ENCODE results near the gene PVALEF. TPM values are rescaled to one million over a fixed set of nuclear protein-coding genes. Genes with fewer than 3 reads are reported as not detected.

Gene PVALEF
- total and polyA plus RNA-seq, 2 of the 13 experiments (the other 11 are each of a cell fraction or from before 2014, with no cell fraction given): 0.18 TPM

DNA sequence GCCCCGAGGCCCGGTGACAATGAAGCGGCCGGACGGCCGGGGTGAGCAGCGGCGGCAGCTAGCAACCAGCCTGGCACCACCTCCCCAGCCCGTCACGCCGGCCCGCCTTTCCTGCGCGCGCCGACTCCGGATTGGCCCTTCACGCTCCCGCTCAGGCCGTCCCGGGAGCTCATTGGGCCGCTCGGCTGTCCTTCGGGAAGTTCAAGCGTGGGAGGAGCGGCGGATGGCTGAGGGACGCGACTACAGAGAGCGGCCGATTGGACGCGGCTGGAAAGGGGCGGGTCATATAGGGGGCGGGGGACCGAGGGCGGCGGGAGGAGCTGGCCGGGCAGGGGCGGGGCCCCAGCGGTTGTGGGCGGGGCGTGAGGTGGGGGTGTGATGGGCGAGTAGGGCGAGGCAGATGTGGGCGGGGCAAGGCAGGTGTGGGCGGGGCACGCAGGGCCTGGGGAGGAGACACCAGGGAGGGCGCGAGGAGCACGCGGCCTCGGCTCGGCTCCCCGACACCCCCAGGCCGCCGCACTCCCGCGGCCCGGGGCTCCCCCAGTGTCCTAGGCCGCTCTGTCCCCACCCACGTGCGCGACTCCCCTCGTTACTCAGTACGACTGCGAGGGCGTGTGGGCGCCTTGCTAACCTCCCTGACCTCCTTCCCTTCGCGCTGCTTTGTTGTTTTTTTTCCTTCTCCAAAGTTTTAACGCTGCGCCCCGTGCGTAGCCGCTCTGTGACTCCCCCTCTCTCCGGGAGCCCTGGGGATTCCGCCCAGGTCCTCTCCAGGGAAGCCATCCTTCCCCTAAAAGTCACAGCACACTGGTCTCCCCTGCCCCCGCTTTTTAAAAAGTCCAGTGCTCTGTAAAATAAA lies 57.8 kb downstream of the PVALEF start, which contains the start of gene CEP131 (continued):
- TF ChIP-seq, protein P1, sequence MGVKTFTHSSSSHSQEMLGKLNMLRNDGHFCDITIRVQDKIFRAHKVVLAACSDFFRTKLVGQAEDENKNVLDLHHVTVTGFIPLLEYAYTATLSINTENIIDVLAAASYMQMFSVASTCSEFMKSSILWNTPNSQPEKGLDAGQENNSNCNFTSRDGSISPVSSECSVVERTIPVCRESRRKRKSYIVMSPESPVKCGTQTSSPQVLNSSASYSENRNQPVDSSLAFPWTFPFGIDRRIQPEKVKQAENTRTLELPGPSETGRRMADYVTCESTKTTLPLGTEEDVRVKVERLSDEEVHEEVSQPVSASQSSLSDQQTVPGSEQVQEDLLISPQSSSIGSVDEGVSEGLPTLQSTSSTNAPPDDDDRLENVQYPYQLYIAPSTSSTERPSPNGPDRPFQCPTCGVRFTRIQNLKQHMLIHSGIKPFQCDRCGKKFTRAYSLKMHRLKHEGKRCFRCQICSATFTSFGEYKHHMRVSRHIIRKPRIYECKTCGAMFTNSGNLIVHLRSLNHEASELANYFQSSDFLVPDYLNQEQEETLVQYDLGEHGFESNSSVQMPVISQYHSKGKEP (CRISPR knock-in tag; IDR thresholded peaks at IDR 0.05): no peak
- no peak for TF ChIP-seq ZNF496 (CRISPR knock-in tag; IDR thresholded peaks at IDR 0.05; ENCODE audit: insufficient replicate concordance)
- TF ChIP-seq ZNF792 (CRISPR knock-in tag; IDR thresholded peaks at IDR 0.05): peak; percentile 33; the same call in 1 of the 2 replicates
- TF ChIP-seq, protein P2, sequence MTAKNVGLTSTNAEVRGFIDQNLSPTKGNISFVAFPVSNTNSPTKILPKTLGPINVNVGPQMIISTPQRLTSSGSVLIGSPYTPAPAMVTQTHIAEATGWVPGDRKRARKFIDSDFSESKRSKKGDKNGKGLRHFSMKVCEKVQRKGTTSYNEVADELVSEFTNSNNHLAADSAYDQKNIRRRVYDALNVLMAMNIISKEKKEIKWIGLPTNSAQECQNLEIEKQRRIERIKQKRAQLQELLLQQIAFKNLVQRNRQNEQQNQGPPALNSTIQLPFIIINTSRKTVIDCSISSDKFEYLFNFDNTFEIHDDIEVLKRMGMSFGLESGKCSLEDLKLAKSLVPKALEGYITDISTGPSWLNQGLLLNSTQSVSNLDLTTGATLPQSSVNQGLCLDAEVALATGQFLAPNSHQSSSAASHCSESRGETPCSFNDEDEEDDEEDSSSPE (CRISPR knock-in tag; IDR thresholded peaks at IDR 0.05): peak; percentile 99
- no peak for TF ChIP-seq TCF7 (IDR thresholded peaks at IDR 0.05; ENCODE audit: low read depth)
- TF ChIP-seq TMF1 (CRISPR knock-in tag; IDR thresholded peaks at IDR 0.05; ENCODE audit: low read depth): peak; percentile 97
- TF ChIP-seq, protein P3, sequence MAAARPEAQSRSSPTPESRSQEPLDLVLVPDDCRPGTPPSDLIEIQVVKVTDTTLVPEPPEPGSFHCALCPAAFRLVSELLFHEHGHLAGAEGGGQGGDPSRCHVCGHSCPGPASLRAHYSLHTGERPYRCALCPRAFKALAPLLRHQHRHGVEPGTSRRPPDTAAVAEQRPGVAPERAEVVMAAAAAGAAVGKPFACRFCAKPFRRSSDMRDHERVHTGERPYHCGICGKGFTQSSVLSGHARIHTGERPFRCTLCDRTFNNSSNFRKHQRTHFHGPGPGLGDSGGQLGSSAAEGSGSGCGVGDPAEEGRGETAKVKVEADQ (CRISPR knock-in tag; IDR thresholded peaks at IDR 0.05; ENCODE audit: borderline replicate concordance): peak; percentile 53; the same call in 1 of the 2 replicates
- TF ChIP-seq, protein P4, sequence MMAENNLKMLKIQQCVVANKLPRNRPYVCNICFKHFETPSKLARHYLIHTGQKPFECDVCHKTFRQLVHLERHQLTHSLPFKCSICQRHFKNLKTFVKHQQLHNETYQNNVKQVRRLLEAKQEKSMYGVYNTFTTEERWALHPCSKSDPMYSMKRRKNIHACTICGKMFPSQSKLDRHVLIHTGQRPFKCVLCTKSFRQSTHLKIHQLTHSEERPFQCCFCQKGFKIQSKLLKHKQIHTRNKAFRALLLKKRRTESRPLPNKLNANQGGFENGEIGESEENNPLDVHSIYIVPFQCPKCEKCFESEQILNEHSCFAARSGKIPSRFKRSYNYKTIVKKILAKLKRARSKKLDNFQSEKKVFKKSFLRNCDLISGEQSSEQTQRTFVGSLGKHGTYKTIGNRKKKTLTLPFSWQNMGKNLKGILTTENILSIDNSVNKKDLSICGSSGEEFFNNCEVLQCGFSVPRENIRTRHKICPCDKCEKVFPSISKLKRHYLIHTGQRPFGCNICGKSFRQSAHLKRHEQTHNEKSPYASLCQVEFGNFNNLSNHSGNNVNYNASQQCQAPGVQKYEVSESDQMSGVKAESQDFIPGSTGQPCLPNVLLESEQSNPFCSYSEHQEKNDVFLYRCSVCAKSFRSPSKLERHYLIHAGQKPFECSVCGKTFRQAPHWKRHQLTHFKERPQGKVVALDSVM (CRISPR knock-in tag; IDR thresholded peaks at IDR 0.05): no peak
- TF ChIP-seq MEIS2 (CRISPR knock-in tag; IDR thresholded peaks at IDR 0.05): peak; percentile 88
- no peak for TF ChIP-seq SMC3 (IDR thresholded peaks at IDR 0.05; ENCODE audit: low read length)
- TF ChIP-seq, protein P5, sequence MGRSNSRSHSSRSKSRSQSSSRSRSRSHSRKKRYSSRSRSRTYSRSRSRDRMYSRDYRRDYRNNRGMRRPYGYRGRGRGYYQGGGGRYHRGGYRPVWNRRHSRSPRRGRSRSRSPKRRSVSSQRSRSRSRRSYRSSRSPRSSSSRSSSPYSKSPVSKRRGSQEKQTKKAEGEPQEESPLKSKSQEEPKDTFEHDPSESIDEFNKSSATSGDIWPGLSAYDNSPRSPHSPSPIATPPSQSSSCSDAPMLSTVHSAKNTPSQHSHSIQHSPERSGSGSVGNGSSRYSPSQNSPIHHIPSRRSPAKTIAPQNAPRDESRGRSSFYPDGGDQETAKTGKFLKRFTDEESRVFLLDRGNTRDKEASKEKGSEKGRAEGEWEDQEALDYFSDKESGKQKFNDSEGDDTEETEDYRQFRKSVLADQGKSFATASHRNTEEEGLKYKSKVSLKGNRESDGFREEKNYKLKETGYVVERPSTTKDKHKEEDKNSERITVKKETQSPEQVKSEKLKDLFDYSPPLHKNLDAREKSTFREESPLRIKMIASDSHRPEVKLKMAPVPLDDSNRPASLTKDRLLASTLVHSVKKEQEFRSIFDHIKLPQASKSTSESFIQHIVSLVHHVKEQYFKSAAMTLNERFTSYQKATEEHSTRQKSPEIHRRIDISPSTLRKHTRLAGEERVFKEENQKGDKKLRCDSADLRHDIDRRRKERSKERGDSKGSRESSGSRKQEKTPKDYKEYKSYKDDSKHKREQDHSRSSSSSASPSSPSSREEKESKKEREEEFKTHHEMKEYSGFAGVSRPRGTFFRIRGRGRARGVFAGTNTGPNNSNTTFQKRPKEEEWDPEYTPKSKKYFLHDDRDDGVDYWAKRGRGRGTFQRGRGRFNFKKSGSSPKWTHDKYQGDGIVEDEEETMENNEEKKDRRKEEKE (IDR thresholded peaks at IDR 0.05): no peak
- TF ChIP-seq PAWR (CRISPR knock-in tag; IDR thresholded peaks at IDR 0.05; ENCODE audit: borderline replicate concordance): no peak
- TF ChIP-seq, protein P6, sequence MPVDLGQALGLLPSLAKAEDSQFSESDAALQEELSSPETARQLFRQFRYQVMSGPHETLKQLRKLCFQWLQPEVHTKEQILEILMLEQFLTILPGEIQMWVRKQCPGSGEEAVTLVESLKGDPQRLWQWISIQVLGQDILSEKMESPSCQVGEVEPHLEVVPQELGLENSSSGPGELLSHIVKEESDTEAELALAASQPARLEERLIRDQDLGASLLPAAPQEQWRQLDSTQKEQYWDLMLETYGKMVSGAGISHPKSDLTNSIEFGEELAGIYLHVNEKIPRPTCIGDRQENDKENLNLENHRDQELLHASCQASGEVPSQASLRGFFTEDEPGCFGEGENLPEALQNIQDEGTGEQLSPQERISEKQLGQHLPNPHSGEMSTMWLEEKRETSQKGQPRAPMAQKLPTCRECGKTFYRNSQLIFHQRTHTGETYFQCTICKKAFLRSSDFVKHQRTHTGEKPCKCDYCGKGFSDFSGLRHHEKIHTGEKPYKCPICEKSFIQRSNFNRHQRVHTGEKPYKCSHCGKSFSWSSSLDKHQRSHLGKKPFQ (CRISPR knock-in tag; IDR thresholded peaks at IDR 0.05; ENCODE audit: insufficient replicate concordance): no peak
- TF ChIP-seq HIVEP1 (CRISPR knock-in tag; IDR thresholded peaks at IDR 0.05): peak; percentile 80
- TF ChIP-seq NR3C1 (CRISPR knock-in tag; IDR thresholded peaks at IDR 0.05): no peak
- TF ChIP-seq ZNF572 (CRISPR knock-in tag; IDR thresholded peaks at IDR 0.05): 0 out of 2 replicates have a peak, but pooled peaks have one; percentile 53
